ENCODE results near the gene OR2T5. TPM values are rescaled to one million over a fixed set of nuclear protein-coding genes. Genes with fewer than 3 reads are reported as not detected.
"Not testable (repeated sequence)": the region's sequence is repeated elsewhere in the genome, so short reads cannot be mapped to it uniquely, and the experiment has no call there.

Gene OR2T5
- total RNA-seq, 1 donor from 2014 or later = not detected

- ATAC-seq = not testable (repeated sequence)
Observed at GRCh38 chr1:248510217-248510616, 21.8 kb downstream of the OR2T5 start.

DNA sequence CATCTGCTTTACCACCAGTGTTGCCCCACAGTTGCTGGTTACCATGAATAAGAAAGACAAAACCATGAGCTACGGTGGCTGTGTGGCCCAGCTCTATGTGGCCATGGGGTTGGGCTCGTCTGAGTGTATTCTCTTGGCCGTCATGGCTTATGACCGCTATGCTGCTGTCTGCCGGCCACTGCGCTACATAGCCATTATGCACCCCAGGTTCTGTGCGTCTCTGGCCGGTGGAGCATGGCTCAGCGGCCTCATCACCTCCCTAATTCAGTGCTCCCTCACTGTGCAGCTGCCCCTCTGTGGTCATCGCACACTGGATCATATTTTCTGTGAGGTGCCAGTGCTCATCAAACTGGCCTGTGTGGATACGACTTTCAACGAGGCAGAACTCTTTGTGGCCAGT, 33.5 kb downstream of the OR2T5 start:
- ATAC-seq = no peak

DNA sequence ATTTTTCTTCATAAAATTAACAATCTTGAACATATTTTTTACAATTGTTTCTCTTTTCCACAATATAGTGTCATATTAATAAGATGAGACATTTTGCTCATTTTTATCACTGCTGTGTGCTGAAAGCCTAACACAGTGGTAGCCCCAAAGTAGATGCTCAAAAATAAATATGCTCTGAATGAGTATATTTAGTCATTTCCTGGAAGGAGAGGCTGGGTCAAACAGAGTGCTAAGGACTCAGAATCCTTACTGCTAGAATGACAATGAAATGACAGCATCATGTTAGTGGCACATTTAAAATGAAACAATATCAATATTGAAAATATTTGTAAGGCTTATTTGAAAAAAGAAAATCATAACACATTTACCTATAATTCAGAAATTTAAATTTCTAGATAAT, 49.1 kb downstream of the OR2T5 start:
- not testable (repeated sequence) for ATAC-seq

Other genes starting within 250 kb of the OR2T5 start
- gene OR2T33, start 210.6 kb upstream of the OR2T5 start, total RNA-seq = not detected
- gene OR2T12, start 185.2 kb upstream of the OR2T5 start, total RNA-seq = not detected
- gene OR2M7, start 164.0 kb upstream of the OR2T5 start, total RNA-seq = not detected
- not detected for gene OR14C36, start 139.8 kb upstream of the OR2T5 start, total RNA-seq
- gene OR2T4, start 126.9 kb upstream of the OR2T5 start, total RNA-seq = not detected
- gene OR2T6, start 112.8 kb upstream of the OR2T5 start, total RNA-seq = not detected
- gene OR2T1, start 85.5 kb upstream of the OR2T5 start, total RNA-seq = not detected
- not detected for gene OR2T2, start 43.0 kb upstream of the OR2T5 start, total RNA-seq
- not detected for gene OR2T3, start 15.2 kb upstream of the OR2T5 start, total RNA-seq
- not detected for gene OR2G6, start 19.5 kb downstream of the OR2T5 start, total RNA-seq
- gene OR2T29, start 74.2 kb downstream of the OR2T5 start, total RNA-seq = not detected
- not detected for gene OR2T34, start 86.2 kb downstream of the OR2T5 start, total RNA-seq
- gene OR2T10, start 109.1 kb downstream of the OR2T5 start, total RNA-seq = not detected
- not detected for gene OR2T11, start 146.5 kb downstream of the OR2T5 start, total RNA-seq
- not detected for gene OR2T35, start 156.7 kb downstream of the OR2T5 start, total RNA-seq
- gene OR2T27, start 166.9 kb downstream of the OR2T5 start, total RNA-seq = not detected
- gene OR14I1, start 214.2 kb downstream of the OR2T5 start, total RNA-seq = not detected

Measured in esophagus mucosa (tissue), 1 donor.